Measurements from ENCODE around the gene TRPV4.

GRCh38 chr12:109759595-109759994, 73.6 kb downstream of the TRPV4 start:
- TF ChIP-seq CTCF (IDR thresholded peaks at IDR 0.05; ENCODE audit: poor library complexity), result no peak
- TF ChIP-seq EZH2 (IDR thresholded peaks at IDR 0.05; ENCODE audit: borderline replicate concordance), result no peak
- TF ChIP-seq EZH2phosphoT487 (IDR thresholded peaks at IDR 0.05; ENCODE audit: low read depth, severe bottlenecking, unreplicated experiment), result no peak

All from hepatocyte (in vitro differentiated cells).